ENCODE measurements around the gene CENPO.
"Not testable (repeated sequence)": the region's sequence is repeated elsewhere in the genome, so short reads cannot be mapped to it uniquely, and the experiment has no call there.

CENPO gene

DNA sequence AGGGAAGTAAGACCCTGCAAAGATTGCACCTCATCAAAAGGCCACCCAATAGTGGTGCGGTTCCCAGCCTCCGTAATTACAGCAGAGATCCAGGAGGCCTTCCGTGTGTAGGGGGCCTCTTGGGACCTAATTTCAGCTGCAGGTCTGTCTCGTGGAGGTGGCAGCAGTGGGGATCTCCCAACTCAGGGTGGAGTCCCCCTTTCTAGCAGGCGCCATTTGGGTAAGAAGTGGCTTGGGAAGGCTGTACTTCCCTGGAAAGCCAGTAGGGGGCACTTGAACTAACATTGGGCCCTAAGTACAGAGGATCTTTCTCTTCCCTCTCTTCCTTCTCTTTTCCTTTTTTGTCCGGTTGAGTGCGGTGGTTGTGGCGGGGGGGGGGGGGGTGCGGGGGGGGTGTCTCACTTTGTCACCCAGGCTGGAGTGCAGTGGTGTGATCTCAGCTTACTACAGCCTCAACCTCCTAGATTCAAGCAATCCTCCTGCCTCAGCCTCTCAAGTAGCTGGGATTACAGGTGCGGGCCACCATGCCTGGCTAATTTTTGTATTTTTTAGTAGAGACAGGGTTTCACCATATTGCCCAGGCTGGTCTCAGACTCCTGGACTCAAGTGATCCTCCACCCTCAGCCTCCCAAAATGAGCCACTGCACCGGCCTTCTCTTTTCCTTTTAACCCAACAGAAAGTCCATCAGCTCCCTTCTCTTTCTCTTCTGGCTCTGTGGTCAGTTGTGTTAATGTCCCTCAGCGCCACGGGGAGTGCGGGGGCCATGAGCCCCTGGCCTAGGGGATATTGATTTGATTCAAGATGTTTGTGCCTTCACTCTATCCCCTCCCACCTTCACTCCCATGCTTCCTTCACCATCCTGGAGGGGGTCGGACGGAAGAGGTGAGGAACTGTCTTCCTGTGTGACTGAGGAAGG lies 32.0 kb downstream of the CENPO start:
- DNase-seq (ENCODE audit: low read depth), result no peak

DNA sequence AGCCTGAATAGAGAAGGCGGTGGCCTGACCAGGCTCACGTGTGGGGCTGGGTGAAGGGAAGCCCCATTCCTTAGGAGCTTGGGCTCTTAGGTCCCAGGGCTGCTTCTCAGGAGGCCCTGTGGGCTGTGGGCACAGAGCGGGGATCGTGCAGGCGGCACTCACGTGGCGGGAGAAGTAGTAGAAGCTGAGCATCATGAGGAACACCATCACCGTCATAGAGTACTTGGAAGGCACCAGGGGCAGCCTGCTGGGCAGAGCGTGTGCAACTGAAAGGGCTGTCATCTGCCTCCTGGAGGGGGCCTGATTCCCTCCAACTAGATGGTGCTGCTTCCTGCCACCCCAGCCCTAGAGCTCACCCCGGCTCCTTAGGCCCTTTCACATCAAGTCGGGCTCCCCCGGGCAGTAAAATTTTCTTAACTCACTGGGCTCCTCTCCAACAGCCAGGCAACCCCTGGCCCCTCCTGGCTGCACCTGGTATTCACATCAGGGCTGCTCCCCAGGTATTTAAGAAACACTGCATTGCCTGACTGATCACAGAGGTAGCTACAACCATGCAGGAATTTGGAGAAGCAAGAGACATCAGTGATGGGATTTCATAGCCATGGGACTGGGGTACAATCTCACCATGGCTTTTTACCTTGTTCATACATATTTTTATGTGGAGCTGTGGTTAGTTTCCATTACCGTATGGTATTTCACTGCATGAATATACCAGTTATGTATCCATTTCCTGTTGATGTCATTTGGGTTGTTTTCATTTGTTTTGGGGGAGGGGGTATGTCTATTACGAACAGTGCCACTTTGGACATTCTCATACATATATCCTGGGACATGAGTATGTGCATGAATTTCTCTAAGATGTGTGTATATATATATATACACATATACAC lies 32.9 kb downstream of the CENPO start:
- no peak for DNase-seq (ENCODE audit: low read depth)

GRCh38 chr2:24826773-24827145 lies 33.5 kb downstream of the CENPO start:
- DNase-seq (ENCODE audit: low read depth), result no peak

- peak; percentile 80 for DNase-seq (ENCODE audit: low read depth)
Observed at GRCh38 chr2:24827321-24828237, 34.4 kb downstream of the CENPO start.

GRCh38 chr2:24828238-24828996 lies 35.2 kb downstream of the CENPO start:
- no peak for DNase-seq (ENCODE audit: low read depth)

DNA sequence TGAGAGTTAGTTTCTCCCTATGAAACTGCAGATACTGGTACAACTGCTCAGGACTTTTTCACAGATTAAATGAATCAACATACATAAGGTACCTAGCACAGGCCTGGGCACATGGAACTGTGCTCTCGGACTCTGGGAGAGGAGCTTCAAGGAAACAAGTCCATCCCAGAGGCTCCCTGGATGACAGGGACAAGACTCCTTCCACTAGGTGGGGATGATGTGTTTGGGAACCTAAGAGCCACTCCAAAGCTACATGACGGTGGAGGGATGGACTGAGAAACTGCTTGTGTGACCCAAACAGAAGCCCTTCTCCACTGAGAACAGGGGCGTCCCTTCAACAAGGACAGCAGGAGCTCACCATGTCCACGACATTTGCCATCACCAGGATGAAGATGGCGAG lies 37.1 kb downstream of the CENPO start:
- no peak for DNase-seq (ENCODE audit: low read depth)

DNA sequence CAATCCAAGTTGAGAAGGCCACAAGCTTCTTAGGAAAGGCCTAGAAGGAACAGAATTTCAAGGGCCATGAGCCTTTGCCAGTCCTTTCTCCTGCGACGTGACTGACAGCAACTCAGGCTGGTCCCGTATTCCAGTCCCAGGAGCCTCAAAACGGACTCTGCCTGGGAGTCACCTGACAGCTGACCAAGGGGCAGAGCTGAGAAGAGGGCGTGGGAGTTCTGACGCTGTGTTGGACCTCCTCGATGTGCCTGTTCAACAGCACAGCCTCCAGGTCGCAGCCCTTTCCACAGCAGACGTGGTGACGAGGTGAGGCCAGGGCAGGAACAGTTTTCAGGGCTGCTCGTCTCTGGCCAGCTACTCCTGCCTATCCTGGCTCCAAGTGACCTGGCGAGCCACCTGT lies 37.6 kb downstream of the CENPO start:
- DNase-seq (ENCODE audit: low read depth), result no peak

DNA sequence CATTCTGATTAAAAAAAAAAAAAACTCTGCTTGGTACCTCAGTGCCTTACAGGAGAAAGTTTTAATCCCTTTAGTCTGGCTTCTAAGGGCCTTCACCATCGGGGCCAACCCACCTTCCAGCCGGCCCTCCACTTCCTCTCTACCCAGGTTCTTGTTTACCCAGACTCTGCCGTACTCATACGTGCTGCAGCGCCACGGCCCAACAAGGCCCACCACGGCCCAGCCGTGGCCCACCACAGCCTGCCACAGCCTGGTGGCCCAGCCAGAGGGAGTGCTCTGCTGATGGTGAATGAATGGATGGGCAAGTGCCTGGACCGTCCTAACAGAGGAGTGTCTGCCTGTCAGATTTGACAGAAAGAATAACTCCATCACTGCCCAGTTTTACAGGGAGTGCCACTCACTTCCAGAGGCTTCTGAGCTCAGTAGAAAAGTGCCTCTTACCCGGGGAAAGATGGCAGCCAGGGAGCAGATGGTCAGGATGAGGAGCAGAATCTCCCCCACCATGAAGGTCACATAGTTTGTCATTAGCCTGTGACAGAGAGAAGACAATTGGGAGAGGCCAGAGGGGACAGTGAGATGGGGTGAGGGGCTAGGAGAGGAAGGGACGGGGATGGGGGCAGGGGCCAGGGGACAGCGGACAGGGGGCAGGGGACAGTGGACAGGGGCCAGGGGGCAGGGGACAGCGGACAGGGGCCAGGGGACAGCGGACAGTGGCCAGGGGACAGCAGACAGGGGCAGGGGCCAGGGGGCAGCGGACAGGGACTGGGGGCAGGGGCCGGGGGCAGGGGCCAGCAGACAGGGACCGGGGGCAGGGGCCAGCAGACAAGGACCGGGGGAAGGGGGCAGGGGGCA lies 38.2 kb downstream of the CENPO start:
- no peak for DNase-seq (ENCODE audit: low read depth)

- DNase-seq (ENCODE audit: low read depth), result no peak
Observed at GRCh38 chr2:24832073-24832461, 38.8 kb downstream of the CENPO start.

DNA sequence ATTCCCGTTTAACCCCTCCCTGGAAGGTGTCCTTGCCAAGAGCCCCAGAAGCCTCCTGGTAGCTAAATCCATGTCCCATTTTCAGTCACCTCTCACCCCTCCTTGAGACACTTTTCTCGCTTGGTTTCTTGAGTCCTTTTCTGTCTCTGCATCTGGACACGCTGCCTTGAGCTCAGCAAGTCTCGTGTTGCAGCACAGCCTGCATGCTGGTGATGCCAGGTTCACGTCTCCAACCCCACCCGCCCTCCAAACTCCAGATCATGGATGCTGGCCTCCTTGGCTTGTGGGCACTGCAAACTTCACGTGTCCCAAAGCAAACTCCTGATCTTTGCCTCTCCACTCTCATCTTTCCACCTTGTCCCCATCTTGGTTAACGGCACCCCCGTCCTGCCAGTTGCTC lies 39.3 kb downstream of the CENPO start:
- DNase-seq (ENCODE audit: low read depth), result no peak

DNA sequence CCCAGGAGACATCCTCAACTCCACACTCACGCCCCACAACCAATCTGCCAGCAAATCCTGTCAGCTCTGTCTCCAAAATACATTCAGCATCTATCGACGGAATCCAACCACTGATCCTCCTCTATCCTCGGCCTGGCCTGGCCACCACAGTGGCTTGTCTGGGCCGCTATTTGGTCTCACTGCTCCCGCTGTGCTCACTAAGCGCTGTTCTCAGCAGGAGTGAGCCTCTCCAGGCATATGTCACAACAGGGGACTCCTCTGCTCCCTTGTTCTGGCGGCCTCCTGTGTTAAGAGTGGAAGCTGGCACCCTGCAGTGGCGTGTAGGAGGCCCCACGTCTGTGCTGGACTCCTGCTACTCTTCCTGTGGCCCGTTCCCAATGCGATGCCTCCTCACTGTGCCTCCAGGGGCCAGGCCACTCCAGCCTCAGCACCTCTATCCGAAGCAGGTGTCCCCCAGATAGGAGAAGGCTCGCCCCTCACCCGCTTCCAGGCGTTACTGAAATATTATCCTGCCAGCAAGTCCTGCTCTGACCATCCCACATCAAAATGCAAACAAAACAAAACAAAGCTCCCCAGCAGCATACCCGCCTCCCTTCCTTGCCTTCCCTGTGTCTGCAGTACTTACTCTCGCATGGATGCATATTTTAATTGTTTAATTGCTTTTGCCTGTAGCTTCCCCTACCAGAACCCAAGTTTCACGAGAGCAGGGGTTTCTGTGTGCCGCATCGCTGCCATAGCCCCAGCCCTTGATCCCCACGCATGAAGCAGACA lies 39.9 kb downstream of the CENPO start:
- no peak for DNase-seq (ENCODE audit: low read depth)

GRCh38 chr2:24833821-24834732 lies 40.9 kb downstream of the CENPO start:
- no peak for DNase-seq (ENCODE audit: low read depth)

DNA sequence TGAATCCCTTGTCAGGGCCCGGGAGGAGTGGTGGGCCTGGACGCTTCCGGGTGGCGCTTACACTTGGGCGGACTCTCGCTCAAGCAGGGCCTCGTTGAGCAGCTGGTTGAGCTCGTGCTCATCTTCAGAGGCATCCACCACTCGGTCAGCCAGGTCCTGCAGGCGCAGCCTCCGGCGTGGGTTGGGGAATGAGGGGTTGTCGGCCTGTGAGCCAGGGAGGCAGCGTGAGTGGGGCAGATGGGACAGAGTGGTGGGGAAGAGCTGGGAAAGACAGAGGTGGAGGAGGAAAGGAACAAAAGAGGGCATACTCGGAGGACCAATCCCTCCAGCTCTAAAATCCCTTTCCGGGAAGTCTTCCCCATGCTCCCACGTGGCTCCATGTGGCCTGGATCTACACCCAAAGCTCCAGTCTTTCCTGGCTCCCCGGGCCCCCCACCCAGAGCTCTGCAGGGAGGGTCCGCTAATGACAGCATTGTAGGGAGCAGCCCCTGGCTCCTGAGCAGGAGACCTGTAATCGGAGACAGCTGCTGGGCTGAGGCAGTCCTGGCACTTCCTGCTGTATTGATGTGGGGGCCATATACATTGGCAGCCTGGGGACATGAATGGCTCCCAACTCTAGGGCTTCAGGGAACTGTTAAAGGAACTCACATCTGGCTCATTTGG lies 41.6 kb downstream of the CENPO start:
- DNase-seq (ENCODE audit: low read depth), result no peak

DNA sequence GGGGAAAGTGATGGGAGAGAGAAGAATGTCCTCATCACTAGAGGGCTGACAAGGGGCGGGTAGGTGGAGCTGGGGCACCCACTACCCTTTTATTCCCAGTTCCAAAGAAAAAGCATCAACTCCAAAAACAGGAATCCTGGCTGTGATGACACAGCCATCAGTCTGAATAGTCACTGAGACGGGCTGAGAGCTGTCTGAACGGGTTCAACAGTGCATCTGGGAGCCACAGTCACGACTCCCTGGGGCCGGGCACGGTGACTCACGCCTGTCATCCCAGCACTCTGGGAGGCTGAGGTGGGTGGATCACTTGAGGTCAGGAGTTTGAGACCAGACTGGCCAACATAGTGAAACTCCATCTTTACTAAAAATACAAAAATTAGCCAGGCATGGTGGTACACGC lies 42.2 kb downstream of the CENPO start:
- not testable (repeated sequence) for DNase-seq (ENCODE audit: low read depth)

GRCh38 chr2:24836206-24836605 lies 43.0 kb downstream of the CENPO start:
- no peak for DNase-seq (ENCODE audit: low read depth)

DNA sequence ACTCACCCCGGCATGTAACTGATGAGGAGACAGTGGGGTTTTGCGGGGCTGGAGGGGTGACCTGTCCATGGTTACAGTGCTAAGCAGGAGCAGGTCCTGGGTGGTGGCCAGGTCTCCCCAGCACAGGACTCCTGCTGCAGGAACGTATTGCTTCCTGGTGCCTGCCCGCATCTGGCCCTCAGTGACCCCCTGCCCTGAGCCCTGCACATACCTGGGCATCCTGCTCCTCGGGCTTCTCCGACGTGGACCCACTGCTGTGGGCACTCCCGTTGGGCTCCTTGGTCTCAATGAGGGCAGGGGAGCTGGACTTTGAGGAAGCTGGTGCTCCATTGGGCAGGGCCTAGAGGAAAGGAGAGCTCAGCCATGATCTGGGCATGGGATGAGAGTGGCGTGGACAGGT lies 43.5 kb downstream of the CENPO start:
- DNase-seq (ENCODE audit: low read depth), result no peak

DNA sequence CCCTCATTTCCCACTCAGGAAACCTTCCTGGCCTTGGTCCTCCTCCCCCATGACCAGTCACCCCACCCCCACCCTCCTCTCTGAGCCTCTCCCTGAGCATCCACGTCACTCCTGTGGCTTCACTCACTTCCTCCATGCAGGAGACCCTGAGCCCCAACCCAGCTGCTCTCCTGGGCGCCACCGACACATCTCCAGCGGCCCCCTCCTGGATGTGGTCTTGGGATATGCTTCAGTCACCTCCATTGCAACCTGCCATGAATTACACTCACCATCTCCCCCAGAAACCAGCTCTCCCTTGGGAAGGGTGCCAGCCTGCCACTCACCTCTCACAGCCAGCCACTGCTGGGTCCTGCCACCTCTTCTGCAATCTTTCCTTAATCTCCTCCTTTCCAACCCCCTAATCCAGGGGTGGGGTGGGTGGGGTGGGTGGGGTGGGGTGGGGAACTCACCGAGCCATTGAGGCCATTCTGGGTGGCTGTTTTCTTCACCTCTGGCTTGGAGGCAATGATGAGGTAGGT lies 44.8 kb downstream of the CENPO start:
- DNase-seq (ENCODE audit: low read depth), result no peak

GRCh38 chr2:24838541-24838940 lies 45.3 kb downstream of the CENPO start:
- no peak for DNase-seq (ENCODE audit: low read depth)
